ENCODE results near the gene CHRM4. TPM values are rescaled to one million over a fixed set of nuclear protein-coding genes. Genes with fewer than 3 reads are reported as not detected.

CHRM4 gene
- total RNA-seq, 1 donor from 2014 or later = not detected

- intact Hi-C loops (cut with DNase I) = loop anchor here (10.0 kb wide), 1 partner anchor 46 kb away; no protein-coding TSS in a partner anchor
- ATAC-seq (no peak), DNase-seq (ENCODE audit: missing footprints) (no peak)
These were observed 16.9 kb upstream of the CHRM4 start for GRCh38 chr11:46408407-46408986.

DNA sequence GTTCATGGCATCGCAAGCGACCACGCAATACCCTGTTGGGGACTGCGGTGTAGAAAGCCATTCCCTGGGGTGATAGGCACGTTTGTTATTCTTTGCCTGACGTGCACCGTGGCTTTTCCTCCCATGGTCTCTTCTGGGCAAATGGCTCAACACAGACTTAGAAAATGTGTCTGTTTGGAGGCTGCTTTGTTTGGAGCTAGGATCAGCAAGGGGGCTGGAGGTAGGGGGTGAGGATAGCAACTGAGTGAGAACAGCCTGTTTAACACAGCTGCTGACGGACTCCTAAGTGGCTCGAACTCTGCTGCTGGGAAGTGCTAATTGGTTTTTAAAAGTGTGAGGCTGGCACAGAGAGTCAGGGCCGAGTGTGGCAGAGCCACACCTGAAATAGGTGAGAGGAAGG lies 16.1 kb upstream of the CHRM4 start:
- ATAC-seq (no peak), DNase-seq (ENCODE audit: missing footprints) (no peak)
- intact Hi-C loops (cut with DNase I) = loop anchor here (10.0 kb wide), 1 partner anchor 47 kb away; no protein-coding TSS in a partner anchor

DNA sequence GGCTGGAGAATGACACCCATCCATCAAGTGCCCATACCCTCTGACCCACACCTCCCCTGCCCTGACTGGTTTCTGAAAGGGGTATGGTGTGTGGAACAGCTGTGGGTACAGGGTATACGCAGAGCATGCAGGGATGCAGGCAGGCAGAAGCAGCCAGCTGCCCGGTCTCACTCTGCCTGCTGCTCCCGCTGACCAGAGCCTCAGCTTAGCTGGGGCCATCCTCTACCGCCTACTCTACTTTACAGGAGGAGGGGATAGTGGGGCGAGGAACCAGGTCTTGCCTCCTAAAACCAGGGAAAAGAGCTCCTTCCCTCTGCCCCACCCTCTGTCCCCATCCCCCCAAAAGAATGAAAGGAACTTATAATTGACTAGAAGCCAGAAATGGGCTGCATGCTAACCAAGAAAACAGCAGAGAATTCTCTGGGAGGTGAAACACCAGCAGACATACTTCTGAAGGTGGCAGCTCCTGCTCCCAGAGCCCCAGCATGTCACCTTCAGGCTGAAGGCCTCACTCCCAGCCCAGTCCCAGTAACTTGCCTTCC lies 13.0 kb upstream of the CHRM4 start:
- no peak for ATAC-seq

DNA sequence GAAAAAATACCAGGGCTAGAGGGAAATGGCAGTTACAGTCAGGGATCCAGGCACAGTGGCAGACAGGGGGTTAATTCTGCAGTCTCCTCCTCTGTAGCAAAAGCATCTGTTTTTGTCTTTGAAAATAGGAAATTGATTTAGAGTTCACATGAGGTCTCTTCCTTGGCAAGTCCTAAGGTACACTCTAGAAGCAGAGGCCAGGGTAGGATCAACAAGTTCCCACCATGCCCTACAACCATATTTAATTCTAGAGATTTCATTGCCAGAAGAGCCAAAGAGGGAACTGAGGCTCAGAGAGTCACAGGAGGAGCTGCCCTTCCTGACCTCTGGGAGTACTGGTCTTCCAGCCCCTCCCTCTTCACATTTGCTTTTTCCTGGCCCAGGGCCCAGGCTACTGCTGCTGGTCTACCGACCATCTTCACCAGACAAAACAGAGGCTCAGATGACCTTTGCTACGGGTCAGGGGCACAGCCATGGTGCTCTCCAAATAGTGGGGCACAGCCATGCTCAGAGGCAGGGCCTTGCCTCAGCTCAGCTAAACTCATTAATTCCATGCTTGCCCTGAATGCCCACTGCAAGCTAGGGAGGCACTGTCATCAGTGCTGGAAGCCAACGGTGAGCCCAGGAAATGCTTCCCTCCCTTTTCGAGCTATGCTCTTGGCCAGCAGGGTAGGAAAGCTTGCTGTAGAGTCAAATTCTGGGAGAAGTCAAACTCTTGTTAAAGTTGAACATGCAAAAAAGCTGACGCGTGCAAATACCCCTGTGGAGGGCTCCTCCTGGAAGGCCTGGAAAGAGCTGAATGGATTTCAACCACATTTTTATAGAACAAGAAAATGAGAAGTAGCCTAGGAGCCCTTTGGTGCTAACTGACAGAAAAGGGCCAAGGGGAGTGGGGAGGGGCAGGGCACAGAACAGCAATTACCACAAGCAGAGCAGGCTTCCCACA lies 11.7 kb upstream of the CHRM4 start:
- DNase-seq (ENCODE audit: missing footprints) (no peak), ATAC-seq (peak; percentile 47)
- intact Hi-C loops (cut with DNase I) = loop anchor here (10.0 kb wide), 1 partner anchor 52 kb away; no protein-coding TSS in a partner anchor

More for the DNA sequence above, 13.0 kb upstream of the CHRM4 start:
- intact Hi-C loops (cut with DNase I) = loop anchor here (10.0 kb wide), 1 partner anchor 50 kb away; no protein-coding TSS in a partner anchor
- DNase-seq (ENCODE audit: missing footprints) = no peak

DNA sequence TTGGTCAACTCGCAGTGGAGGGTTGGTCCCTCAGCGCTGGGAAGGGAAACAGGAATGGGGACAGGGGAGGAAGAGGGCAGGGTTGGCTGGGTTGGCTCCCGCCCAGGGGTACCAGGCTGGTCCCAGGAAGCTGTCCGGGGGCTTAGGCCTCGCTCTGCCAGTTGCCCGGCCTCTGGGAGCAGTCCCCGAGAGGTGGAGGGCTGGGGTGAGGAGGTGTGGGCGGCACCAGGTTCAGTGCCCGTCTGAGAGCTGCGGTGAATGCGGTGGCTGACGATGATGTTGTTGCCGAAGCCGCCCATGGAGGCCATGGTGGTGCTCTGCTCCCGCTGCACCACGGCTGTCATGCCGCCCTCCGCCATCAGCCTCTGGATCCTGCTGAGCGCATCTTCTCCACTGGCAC lies 6.0 kb upstream of the CHRM4 start:
- ATAC-seq = no peak
- intact Hi-C loops (cut with DNase I) = no loop called here
- no peak for DNase-seq (ENCODE audit: missing footprints)

DNA sequence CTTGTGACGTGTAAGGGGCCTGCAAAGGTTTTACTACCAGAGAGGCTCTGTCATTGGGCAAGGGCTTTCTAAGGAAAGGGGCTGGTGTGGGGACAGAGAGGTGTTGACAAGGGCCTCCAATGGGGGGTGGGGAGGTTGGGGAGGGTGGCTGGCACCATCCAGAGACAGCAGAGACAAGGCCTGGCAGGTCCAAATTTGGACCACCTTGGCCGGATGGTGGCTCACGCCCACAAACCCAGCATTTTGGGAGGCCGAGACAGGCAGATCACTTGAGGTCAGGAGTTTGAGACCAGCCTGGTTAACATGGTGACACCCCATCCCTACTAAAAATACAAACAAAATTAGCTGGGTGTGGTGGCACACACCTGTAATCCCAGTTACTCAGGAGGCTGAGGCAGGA lies 2.2 kb upstream of the CHRM4 start:
- no peak for DNase-seq (ENCODE audit: missing footprints)
- no peak for ATAC-seq
- intact Hi-C loops (cut with DNase I) = loop anchor here (2.0 kb wide), 1 partner anchor 143 kb away; no protein-coding TSS in a partner anchor

DNA sequence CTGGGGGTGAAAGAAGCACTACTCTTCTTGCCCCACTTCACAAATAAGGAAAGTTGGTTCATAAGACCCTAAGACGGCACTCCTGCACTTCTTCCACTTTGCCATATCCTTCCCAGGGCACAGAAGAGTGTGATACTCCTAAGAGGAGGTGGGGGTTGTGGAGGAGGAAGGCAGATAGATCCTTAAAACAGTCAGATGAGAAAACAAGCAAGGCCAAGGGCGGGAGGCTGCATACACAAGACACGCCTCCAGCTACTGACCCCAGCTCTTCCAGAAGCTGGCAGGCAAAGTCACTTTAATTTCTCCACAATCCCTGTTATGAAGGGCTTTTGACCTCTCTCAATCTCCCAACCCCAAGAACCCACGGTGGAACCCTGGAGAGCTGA lies 1.6 kb upstream of the CHRM4 start:
- ATAC-seq (no peak), DNase-seq (ENCODE audit: missing footprints) (no peak)
- intact Hi-C loops (cut with DNase I) = loop anchor here (2.0 kb wide), 1 partner anchor 144 kb away; no protein-coding TSS in a partner anchor

DNA sequence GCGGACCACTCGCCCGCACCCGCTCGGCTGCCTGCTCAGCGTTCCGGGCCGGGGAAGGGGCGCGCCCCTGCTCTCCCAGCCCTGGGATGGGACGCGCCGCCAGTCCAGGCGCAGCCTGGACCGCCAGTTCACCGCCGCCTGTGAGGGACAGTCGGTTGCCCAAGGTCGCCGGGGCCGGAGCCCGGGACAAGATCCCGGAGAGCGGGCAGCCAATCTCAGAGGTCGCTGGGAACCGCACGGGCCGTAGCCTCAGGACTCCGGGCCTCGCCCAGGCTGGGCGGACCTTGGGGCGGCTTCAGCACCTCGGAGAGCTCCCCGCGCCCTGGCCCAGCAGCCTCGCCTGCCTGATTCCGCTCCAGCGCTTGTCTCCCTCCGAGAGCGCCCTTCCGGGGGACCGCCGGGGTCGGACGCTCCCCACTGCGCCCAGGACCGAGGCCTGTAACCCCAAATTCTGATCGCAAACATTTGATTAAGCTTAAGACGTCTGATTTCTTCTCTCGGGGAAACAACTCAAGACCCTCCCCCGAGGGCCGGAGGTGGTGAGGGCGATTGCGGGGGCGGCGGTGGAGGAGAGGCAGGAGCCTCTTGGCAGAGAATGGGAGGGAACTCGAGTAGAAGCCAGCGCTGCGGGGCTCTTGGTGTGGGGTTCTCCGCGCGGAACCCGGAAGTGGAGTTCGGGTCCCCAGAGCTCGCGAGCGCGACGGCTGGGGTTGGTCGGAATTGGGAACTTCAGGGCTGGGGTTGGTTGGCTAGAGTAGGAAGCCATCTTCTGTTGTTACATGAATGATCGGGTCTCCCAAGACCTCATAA lies 1.1 kb upstream of the CHRM4 start:
- ATAC-seq = peak; percentile 94
- intact Hi-C loops (cut with DNase I) = loop anchor here (2.0 kb wide), 1 partner anchor 144 kb away; no protein-coding TSS in a partner anchor

GRCh38 chr11:46391186-46391577 lies 394 bp downstream of the CHRM4 start:
- intact Hi-C loops (cut with DNase I) = loop anchor here (2.0 kb wide), 1 partner anchor 138 kb away; no protein-coding TSS in a partner anchor
- DNase-seq (ENCODE audit: missing footprints) (no peak), ATAC-seq (no peak)

More for the DNA sequence above, 1.1 kb upstream of the CHRM4 start:
- peak; percentile 90 for DNase-seq (ENCODE audit: missing footprints)

DNA sequence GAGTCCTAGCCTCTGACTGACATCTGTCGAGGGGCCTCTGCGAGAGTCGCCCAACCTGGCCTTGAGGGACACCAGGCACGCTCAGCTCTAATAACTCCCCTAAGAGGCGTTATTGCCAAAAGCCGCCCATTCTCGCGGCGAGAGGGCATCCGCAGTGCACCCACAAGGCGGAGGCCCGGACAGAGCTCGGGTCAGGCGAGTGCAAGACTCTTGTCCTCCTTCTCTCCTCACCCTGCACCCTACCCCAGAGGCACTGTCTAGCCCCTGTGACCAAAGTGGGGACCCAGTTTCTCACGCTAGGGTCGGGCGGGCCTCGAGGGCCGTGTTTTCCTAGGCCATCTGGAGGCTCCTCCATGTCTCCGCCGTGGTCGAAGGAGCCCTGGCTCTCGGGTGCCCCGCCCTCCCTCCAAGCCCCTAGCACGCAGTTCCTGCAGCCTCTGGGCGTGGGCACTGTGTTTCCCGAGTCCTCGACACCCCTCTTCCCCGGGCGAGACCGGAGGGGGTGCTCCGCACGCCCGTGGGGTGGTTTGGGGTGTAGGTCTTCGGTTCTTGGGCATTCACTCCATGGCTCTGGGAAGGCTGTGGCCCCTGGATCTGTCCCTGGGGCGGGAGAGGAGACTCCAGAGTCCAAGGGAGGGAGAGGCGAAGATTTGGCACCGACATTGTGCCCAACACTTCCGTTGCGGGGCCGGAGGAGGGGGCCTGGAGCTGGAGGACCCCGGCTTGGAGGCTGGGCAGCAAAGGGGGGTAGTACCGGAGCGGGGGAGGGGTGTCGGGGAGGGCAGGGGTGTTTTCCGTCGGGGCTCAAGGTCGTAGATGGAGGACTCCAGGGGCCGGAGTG lies 1.0 kb downstream of the CHRM4 start:
- no peak for DNase-seq (ENCODE audit: missing footprints)
- ATAC-seq = no peak
- intact Hi-C loops (cut with DNase I) = loop anchor here (2.0 kb wide), 1 partner anchor 138 kb away; no protein-coding TSS in a partner anchor

DNA sequence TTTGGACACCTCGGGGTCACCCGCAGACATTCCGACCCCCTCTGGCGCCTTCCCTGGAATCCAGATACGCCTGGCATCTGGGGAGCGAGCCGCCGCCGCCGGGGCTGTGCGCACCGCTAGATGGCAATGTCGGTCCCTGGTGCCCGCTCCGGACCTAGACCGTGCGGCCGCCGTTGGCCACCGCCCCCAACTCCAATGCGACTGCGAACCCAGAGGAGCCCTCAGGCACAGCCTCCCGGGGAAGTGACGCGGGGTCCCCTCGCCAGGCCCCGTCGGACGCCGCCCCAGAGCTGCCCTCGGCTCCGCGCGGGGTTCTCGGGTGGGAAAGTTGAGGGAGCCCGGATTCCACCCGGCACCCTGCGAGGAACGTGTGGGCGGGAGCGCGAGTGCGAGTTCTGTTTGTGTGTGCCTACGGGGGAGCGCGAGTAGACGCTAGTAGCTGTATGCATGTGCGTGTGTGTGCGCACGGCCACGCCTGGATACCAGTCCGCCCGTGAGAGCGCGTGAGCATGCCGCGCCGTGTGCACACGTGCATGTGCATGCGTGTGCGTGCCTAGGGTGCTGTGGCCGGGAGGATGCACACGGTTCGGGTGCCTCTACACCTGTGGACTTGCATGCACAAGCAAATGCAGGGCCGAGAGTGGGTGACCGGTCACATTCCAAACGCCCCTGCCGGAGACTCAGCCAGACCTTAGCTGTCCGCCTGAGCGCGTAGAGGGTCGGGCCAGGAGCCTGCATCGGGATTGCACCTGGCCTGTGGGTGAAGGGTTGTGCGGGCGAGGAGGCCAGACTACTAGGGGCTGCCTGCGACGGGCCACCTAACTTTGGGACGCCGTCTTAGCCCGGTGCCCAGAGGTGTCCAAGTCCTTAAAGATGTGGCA lies 1.9 kb downstream of the CHRM4 start:
- intact Hi-C loops (cut with DNase I) = loop anchor here (2.0 kb wide), 1 partner anchor 139 kb away; no protein-coding TSS in a partner anchor
- ATAC-seq (peak; percentile 62), DNase-seq (ENCODE audit: missing footprints) (peak; percentile 81)

GRCh38 chr11:46388619-46389449 lies 2.7 kb downstream of the CHRM4 start:
- intact Hi-C loops (cut with DNase I) = no loop called here

GRCh38 chr11:46387919-46388618 lies 3.5 kb downstream of the CHRM4 start:
- ATAC-seq (no peak), DNase-seq (ENCODE audit: missing footprints) (no peak)
- intact Hi-C loops (cut with DNase I) = no loop called here

More at GRCh38 chr11:46388619-46389449, 2.7 kb downstream of the CHRM4 start:
- DNase-seq (ENCODE audit: missing footprints) (no peak), ATAC-seq (no peak)

DNA sequence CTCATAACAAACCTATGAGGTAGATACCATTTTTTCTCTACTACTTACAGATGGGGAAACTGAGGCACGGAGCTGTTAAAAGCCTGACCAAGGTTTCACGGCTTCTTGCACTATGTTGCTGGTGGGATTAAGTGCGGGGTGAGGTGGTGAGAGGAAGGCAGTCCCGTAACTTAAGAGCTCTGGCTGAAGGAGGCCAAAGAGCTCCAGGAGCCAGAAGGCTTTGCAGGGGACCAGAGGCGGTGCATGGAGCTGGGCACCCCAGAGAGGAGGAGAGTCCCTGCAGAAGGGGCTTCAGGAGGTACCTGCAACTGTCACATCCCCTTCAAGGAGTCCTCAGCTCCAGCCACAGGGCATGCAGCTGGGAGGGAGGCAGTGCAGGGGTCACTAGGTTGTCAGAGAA lies 4.1 kb downstream of the CHRM4 start:
- DNase-seq (ENCODE audit: missing footprints) = no peak

GRCh38 chr11:46386674-46387073 lies 4.9 kb downstream of the CHRM4 start:
- no peak for DNase-seq (ENCODE audit: missing footprints)
- ATAC-seq = no peak
- intact Hi-C loops (cut with DNase I) = no loop called here

More for the DNA sequence above, 4.1 kb downstream of the CHRM4 start:
- intact Hi-C loops (cut with DNase I) = no loop called here
- no peak for ATAC-seq

All from Right ventricle myocardium inferior (tissue), 1 donor.